Measurements from ENCODE around the gene GPR35.

DNA sequence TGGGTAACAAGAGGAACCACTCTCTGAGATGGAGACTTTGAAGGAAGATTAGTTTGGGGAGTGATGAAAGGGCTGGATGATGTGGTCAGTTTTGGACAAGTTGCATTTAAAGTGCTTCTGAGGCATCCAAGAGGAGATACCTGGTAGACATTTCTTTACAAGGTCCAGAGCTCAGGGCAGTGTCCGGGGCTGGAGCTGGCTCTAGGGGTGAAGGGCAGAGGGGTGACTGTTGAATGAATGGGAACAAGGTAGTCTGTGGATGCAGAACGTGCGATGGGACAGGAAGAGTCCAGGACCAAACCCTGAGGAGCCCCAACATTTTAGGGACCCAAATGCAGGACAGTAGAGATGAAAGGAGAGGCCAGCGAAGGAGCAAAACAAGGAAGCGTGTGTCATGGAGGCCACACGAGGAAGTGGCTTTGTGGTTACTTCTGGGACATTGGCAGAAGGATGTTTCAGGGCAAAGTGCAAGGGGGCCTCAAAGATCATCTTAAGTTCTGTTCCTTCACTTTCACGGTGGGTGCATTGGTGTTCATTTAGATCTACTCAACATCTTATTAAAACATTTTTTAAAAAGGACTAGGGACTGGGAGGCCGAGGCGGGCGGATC, 13.6 kb upstream of the GPR35 start:
- TF ChIP-seq CTCF (conservative IDR thresholded peaks at IDR 0.05; ENCODE audit: low read depth, low read length) (no peak), EZH2 (IDR thresholded peaks at IDR 0.05; ENCODE audit: low read length, unreplicated experiment) (no peak), EZH2phosphoT487 (IDR thresholded peaks at IDR 0.05; ENCODE audit: borderline replicate concordance, low read length) (no peak)

Data from PC-3 (cell line).